Neutrophil (primary cell): Measurements from ENCODE around the gene MBTPS1.

Experiments
- H3K27ac ChIP-seq: fragments of 200-600 bp; sonication (generic); 2 replicates; pipeline ENCODE4 v1.5.1; 2016; ENCODE audit warnings: mild to moderate bottlenecking, moderate library complexity
- H3K27me3 ChIP-seq: fragments of 200-600 bp; sonication (generic); 2 replicates; pipeline ENCODE4 v1.6.0; 2016; ENCODE audit warnings: mild to moderate bottlenecking
- H3K36me3 ChIP-seq: fragments of 200-600 bp; sonication (generic); 2 replicates; pipeline ENCODE4 v1.5.1; 2017
- H3K4me1 ChIP-seq, 2 experiments: fragments of 200-600 bp in 1 of 2; sonication (generic) in 1 of 2; 1 replicate in 1 of 2; 2 replicates in 1 of 2; pipeline versions ENCODE4 v1.5.1 to v1.6.1; 2013 to 2016; ENCODE audit warnings: low read depth in 1 of 2, low read length in 1 of 2, mild to moderate bottlenecking in 1 of 2, moderate library complexity in 1 of 2; ENCODE audit not compliant: control insufficient read depth in 1 of 2, insufficient read depth in 1 of 2
- H3K4me3 ChIP-seq, 2 experiments: fragments of 200-600 bp in 1 of 2; sonication (generic) in 1 of 2; 1 replicate in 1 of 2; 2 replicates in 1 of 2; pipeline ENCODE4 v1.5.1; 2013 to 2016; ENCODE audit warnings: low read depth in 1 of 2, low read length in 1 of 2, mild to moderate bottlenecking in 1 of 2, moderate library complexity in 1 of 2
- H3K9me3 ChIP-seq: fragments of 200-600 bp; sonication (generic); 2 replicates; pipeline ENCODE4 v1.5.1; 2016
- CTCF ChIP-seq: fragments of 200-600 bp; sonication (generic); IDR thresholded peaks from 2 replicates; pipeline ENCODE4 v1.5.1; 2016; ENCODE audit warnings: antibody characterized with exemption

Gene MBTPS1

DNA sequence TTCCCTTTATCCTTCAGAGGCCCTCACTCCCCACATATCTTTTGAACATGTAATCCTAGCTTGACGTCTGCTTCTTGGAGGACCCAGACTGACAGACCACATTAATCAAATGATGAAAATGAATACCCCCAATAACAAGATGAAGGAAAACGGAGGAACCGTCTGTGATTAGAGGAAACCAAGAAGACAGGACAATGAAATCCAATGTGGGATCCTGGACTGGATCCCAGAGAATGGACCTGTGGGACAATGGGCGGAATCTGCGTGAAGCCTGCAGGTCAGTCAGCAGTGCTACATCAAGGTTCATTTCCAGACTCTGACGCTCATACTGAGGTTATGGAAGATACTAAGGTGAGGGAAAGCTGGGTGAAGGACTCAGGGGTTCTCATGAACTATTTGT is 35.9 kb downstream of the MBTPS1 start:
- H3K4me3 ChIP-seq: no peak overlapping the region
- H3K4me1 ChIP-seq: peaks cover 28 to 35% of the 10 kb centered on the region in 2 experiments
- H3K27me3 ChIP-seq: no peaks in the 10 kb centered on the region
- no peaks in the 10 kb centered on the region for H3K9me3 ChIP-seq
- peaks cover 39% of the 10 kb centered on the region for H3K36me3 ChIP-seq
- no peak overlapping the region for H3K27ac ChIP-seq
- TF ChIP-seq CTCF: no peak

DNA sequence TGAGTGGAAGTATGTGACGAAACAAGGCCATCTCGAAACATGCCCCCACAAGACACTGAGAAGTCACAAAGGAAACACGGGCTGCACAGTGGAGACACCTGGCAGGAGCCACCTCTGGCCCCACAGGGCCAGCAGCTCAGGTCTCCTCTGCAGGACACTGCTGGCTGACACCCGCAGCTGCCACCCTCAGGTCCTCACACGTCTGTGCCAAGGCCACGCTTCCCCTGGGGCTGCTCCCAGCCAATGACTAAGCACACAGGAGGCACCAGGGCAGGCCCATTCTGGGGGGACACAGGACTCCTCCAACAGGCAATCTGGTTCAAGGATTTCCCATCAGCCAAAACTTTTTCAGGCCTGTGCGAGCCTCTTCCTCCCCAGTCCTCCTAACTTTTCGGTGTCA is 36.4 kb downstream of the MBTPS1 start:
- H3K27ac ChIP-seq: no peak overlapping the region
- H3K36me3 ChIP-seq: peaks cover 43% of the 10 kb centered on the region
- H3K4me1 ChIP-seq: peaks cover 24 to 31% of the 10 kb centered on the region in 2 experiments
- H3K4me3 ChIP-seq: no peak overlapping the region
- no peak for TF ChIP-seq CTCF
- H3K9me3 ChIP-seq: no peaks in the 10 kb centered on the region
- no peaks in the 10 kb centered on the region for H3K27me3 ChIP-seq

GRCh38 chr16:84079664-84080063 is 37.1 kb downstream of the MBTPS1 start:
- no peaks in the 10 kb centered on the region for H3K27me3 ChIP-seq
- TF ChIP-seq CTCF: no peak
- H3K9me3 ChIP-seq: no peaks in the 10 kb centered on the region
- H3K4me3 ChIP-seq: no peak overlapping the region
- peaks cover 17 to 24% of the 10 kb centered on the region in 2 experiments for H3K4me1 ChIP-seq
- H3K27ac ChIP-seq: no peak overlapping the region
- peaks cover 50% of the 10 kb centered on the region for H3K36me3 ChIP-seq

DNA sequence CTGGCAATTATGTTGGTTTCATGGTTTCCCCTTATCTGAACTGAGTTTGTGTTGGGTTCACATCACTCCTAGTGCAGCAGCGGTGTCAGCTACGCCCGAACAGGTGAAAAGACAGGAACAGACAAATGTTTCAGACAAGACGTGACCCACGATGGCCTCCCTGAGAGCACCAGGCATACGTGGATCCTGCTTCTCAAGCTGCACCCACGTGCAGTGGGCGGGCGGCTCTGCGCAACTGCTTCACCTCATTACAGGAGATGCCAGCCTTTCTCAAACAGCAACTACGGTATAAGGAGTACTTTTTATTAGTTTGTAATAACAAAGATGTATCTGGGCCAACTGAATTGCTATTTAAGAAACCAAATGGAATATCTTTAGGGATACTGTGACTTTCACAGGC is 41.4 kb downstream of the MBTPS1 start:
- H3K4me1 ChIP-seq: peaks cover 1 to 2% of the 10 kb centered on the region in 2 experiments
- H3K9me3 ChIP-seq: no peaks in the 10 kb centered on the region
- no peak for TF ChIP-seq CTCF
- H3K27me3 ChIP-seq: no peaks in the 10 kb centered on the region
- H3K4me3 ChIP-seq: no peak overlapping the region
- H3K36me3 ChIP-seq: peaks cover 62% of the 10 kb centered on the region
- H3K27ac ChIP-seq: no peak overlapping the region

- Histone ChIP-seq H3K4me1 (peaks cover 8% of the 10 kb centered on the region in 2 experiments), H3K36me3 (peaks cover 57% of the 10 kb centered on the region)
- no peak for TF ChIP-seq CTCF
Observed at GRCh38 chr16:84074721-84075120, 42.0 kb downstream of the MBTPS1 start.

GRCh38 chr16:84072014-84072413 is 44.7 kb downstream of the MBTPS1 start:
- no peaks in the 10 kb centered on the region for H3K27me3 ChIP-seq
- peaks cover 54% of the 10 kb centered on the region for H3K36me3 ChIP-seq
- TF ChIP-seq CTCF: no peak
- H3K4me3 ChIP-seq: no peak overlapping the region
- no peaks in the 10 kb centered on the region for H3K9me3 ChIP-seq
- H3K4me1 ChIP-seq: peaks cover 23 to 25% of the 10 kb centered on the region in 2 experiments
- no peak overlapping the region for H3K27ac ChIP-seq

More at GRCh38 chr16:84074721-84075120, 42.0 kb downstream of the MBTPS1 start:
- H3K9me3 ChIP-seq: no peaks in the 10 kb centered on the region
- no peak overlapping the region for H3K27ac ChIP-seq
- no peaks in the 10 kb centered on the region for H3K27me3 ChIP-seq
- no peak overlapping the region for H3K4me3 ChIP-seq
